GM23338 (cell line): Measurements from ENCODE around the gene PLPP7. TPM values are rescaled to one million over a fixed set of nuclear protein-coding genes. Genes with fewer than 3 reads are reported as not detected.

Source experiments
- ATAC-seq: fragments of 200-7000 bp; cut with Tn5 transposase; 3 replicates; pipeline ENCODE4 v1.9.1; 2020
- DNase-seq: peaks from one replicate; pipeline ENCODE4 v3.0.0-alpha.2; 2015; ENCODE audit warnings: low spot score
- H2AFZ ChIP-seq: fragments of 200-600 bp; sonication (generic); 2 replicates; pipeline ENCODE4 v1.8.0; 2016; ENCODE audit warnings: antibody characterized with exemption, mild to moderate bottlenecking, moderate library complexity
- H3F3A ChIP-seq: fragments of 200-600 bp; sonication (generic); replicated peaks from 2 replicates; pipeline ENCODE4 v1.8.0; 2017; ENCODE audit warnings: antibody characterized with exemption, mixed run types, low read depth
- H3K27ac ChIP-seq: fragments of 200-600 bp; sonication (generic); 2 replicates; pipeline ENCODE4 v1.6.1; 2016; ENCODE audit warnings: low read depth
- H3K27me3 ChIP-seq: fragments of 200-600 bp; sonication (generic); 2 replicates; pipeline ENCODE4 v1.8.0; 2016; ENCODE audit warnings: mild to moderate bottlenecking, mixed run types, moderate library complexity; ENCODE audit not compliant: insufficient read depth
- H3K36me3 ChIP-seq: fragments of 200-600 bp; sonication (generic); 2 replicates; pipeline ENCODE4 v1.8.0; 2016; ENCODE audit warnings: mild to moderate bottlenecking; ENCODE audit not compliant: insufficient read depth
- H3K4me1 ChIP-seq: fragments of 200-600 bp; sonication (generic); 2 replicates; pipeline ENCODE4 v1.8.0; 2016; ENCODE audit warnings: mild to moderate bottlenecking, moderate library complexity; ENCODE audit not compliant: insufficient read depth
- H3K4me2 ChIP-seq: fragments of 200-600 bp; sonication (generic); 2 replicates; pipeline ENCODE4 v1.7.1; 2017; ENCODE audit warnings: mixed run types
- H3K4me3 ChIP-seq: fragments of 200-600 bp; sonication (generic); 2 replicates; pipeline ENCODE4 v1.6.1; 2016; ENCODE audit warnings: mixed run types
- H3K79me2 ChIP-seq: fragments of 200-600 bp; sonication (generic); replicated peaks from 2 replicates; pipeline ENCODE4 v1.8.0; 2017; ENCODE audit warnings: mild to moderate bottlenecking; ENCODE audit not compliant: insufficient read depth
- H3K9me2 ChIP-seq: fragments of 200-600 bp; sonication (generic); 2 replicates; pipeline ENCODE4 v1.8.0; 2017; ENCODE audit not compliant: insufficient read depth
- H4K20me1 ChIP-seq: fragments of 200-600 bp; sonication (generic); replicated peaks from 2 replicates; pipeline ENCODE4 v1.8.0; 2017; ENCODE audit warnings: mild to moderate bottlenecking; ENCODE audit not compliant: insufficient read depth
- H3K27ac Mint-ChIP-seq: 2 replicates; pipeline ENCODE4 v1.8.0; 2020; ENCODE audit warnings: inconsistent platforms, mild to moderate bottlenecking, moderate library complexity, mixed read lengths
- H3K27me3 Mint-ChIP-seq: 3 replicates; pipeline ENCODE4 v1.8.0; 2022; ENCODE audit warnings: low read depth, mild to moderate bottlenecking, moderate library complexity, mixed read lengths, inconsistent platforms; ENCODE audit not compliant: insufficient read depth, poor library complexity
- H3K36me3 Mint-ChIP-seq: 3 replicates; pipeline ENCODE4 v1.8.0; 2021; ENCODE audit warnings: low read depth, mild to moderate bottlenecking, inconsistent platforms, moderate library complexity, mixed read lengths
- H3K4me1 Mint-ChIP-seq: 3 replicates; pipeline ENCODE4 v1.8.0; 2020; ENCODE audit warnings: mild to moderate bottlenecking, inconsistent platforms, mixed read lengths
- H3K4me3 Mint-ChIP-seq: 3 replicates; pipeline ENCODE4 v1.8.0; 2021; ENCODE audit warnings: moderate library complexity, mild to moderate bottlenecking, inconsistent platforms, mixed read lengths
- H3K9me3 Mint-ChIP-seq: 3 replicates; pipeline ENCODE4 v1.8.0; 2020; ENCODE audit warnings: moderate library complexity, mild to moderate bottlenecking, inconsistent platforms, mixed read lengths
- CREB1 ChIP-seq: fragments of 250-450 bp; sonication (Bioruptor Pico); IDR thresholded peaks from 2 replicates; pipeline ENCODE4 v1.5.0; 2020; ENCODE audit warnings: low read depth, mild to moderate bottlenecking, moderate library complexity
- EZH2 ChIP-seq: fragments of 200-600 bp; sonication (generic); IDR thresholded peaks from one replicate; pipeline ENCODE4 v1.8.0; 2017; ENCODE audit warnings: antibody characterized with exemption, mild to moderate bottlenecking, low read depth; ENCODE audit not compliant: unreplicated experiment
- JUNB ChIP-seq: IDR thresholded peaks from one replicate; pipeline ENCODE4 v1.6.1; 2016; ENCODE audit warnings: antibody characterized with exemption; ENCODE audit not compliant: unreplicated experiment
- POLR2AphosphoS5 ChIP-seq: IDR thresholded peaks from 2 replicates; pipeline ENCODE4 v1.6.1; 2016; ENCODE audit warnings: antibody characterized with exemption, low read depth
- STAT1 ChIP-seq: IDR thresholded peaks from one replicate; pipeline ENCODE4 v1.6.1; 2016; ENCODE audit warnings: antibody characterized with exemption; ENCODE audit not compliant: unreplicated experiment
- ZNF114 ChIP-seq: fragments of 250-450 bp; sonication (Bioruptor Pico); IDR thresholded peaks from 2 replicates; pipeline ENCODE4 v1.5.0; 2020; ENCODE audit warnings: mild to moderate bottlenecking, moderate library complexity
- polyA plus RNA-seq: library from polyadenylated mRNA; unstranded; fragments of >200 nt; fragmentation: Nextera tagmentation; extraction: Ambion mirVana; gene quantifications from 2 replicates; pipeline ENCODE4 v1.2.1, GENCODE V29; 2016
- total RNA-seq: library from RNA; depleted of rRNA; stranded (reverse); fragments of >200 nt; shearing (Covaris generic); gene quantifications from 2 replicates; pipeline ENCODE4 v1.2.3, GENCODE V29; 2014
- TF ChIP-seq, protein P1 (sequence below): fragments of 250-450 bp; sonication (Bioruptor Pico); IDR thresholded peaks from 2 replicates; pipeline ENCODE4 v1.5.0; 2020; ENCODE audit warnings: mild to moderate bottlenecking, moderate library complexity
- TF ChIP-seq, protein P2 (sequence below), 2 experiments: fragments of 200-600 bp in 1 of 2; sonication (generic) in 1 of 2; conservative IDR thresholded peaks; 2 replicates each; pipeline versions ENCODE4 v1.5.1 to v1.6.1; 2016 to 2017; ENCODE audit warnings: antibody characterized with exemption in 2 of 2, low read depth in 2 of 2, mild to moderate bottlenecking in 2 of 2, moderate library complexity in 1 of 2
- TF ChIP-seq, protein P3 (sequence below): IDR thresholded peaks from 2 replicates; pipeline ENCODE4 v1.6.1; 2016; ENCODE audit warnings: antibody characterized with exemption

The PLPP7 gene
- total and polyA plus RNA-seq, 2 experiments from 2014 or later: 1.6 to 2.4 TPM

DNA sequence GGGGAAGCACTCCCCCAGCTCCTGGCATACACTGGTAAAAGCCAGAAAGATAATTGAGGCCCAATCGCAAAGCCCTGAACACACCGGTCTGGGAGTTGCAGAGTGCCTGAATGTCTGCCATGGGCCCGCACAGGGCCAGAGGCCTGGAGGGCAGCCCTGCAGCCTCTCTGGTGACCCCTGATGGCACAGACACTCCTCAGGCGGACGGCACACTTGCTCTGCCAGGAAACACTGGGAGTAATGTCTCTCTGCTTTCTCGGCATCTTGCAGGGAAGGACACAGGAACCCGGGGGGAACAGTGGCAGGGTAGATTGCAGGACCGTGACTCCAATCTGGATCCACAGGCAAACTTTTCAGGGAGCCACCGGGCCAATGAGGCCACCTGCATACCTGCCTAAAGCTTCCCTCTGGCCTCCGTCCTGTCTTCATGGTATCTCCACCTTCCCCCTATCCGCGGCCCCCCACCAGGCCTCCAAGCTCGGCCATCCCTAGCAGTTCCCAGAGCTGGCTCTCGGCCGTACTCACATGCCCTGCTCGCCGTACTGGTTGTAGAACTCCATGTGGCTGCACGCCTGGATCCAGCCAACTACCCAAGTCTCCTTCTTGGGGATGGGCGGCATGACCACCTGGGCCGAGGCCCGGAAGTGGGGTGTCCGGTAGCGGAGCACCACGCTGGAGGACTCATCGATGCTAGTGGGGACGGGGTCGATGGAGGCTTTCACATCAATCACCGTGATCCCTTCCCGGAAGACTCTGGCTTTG lies 14.0 kb upstream of the PLPP7 start:
- TF ChIP-seq STAT1 (no peak), ZNF114 (no peak), EZH2 (no peak), CREB1 (CRISPR knock-in tag) (no peak), POLR2AphosphoS5 (no peak), JUNB (no peak)
- TF ChIP-seq, protein P1, sequence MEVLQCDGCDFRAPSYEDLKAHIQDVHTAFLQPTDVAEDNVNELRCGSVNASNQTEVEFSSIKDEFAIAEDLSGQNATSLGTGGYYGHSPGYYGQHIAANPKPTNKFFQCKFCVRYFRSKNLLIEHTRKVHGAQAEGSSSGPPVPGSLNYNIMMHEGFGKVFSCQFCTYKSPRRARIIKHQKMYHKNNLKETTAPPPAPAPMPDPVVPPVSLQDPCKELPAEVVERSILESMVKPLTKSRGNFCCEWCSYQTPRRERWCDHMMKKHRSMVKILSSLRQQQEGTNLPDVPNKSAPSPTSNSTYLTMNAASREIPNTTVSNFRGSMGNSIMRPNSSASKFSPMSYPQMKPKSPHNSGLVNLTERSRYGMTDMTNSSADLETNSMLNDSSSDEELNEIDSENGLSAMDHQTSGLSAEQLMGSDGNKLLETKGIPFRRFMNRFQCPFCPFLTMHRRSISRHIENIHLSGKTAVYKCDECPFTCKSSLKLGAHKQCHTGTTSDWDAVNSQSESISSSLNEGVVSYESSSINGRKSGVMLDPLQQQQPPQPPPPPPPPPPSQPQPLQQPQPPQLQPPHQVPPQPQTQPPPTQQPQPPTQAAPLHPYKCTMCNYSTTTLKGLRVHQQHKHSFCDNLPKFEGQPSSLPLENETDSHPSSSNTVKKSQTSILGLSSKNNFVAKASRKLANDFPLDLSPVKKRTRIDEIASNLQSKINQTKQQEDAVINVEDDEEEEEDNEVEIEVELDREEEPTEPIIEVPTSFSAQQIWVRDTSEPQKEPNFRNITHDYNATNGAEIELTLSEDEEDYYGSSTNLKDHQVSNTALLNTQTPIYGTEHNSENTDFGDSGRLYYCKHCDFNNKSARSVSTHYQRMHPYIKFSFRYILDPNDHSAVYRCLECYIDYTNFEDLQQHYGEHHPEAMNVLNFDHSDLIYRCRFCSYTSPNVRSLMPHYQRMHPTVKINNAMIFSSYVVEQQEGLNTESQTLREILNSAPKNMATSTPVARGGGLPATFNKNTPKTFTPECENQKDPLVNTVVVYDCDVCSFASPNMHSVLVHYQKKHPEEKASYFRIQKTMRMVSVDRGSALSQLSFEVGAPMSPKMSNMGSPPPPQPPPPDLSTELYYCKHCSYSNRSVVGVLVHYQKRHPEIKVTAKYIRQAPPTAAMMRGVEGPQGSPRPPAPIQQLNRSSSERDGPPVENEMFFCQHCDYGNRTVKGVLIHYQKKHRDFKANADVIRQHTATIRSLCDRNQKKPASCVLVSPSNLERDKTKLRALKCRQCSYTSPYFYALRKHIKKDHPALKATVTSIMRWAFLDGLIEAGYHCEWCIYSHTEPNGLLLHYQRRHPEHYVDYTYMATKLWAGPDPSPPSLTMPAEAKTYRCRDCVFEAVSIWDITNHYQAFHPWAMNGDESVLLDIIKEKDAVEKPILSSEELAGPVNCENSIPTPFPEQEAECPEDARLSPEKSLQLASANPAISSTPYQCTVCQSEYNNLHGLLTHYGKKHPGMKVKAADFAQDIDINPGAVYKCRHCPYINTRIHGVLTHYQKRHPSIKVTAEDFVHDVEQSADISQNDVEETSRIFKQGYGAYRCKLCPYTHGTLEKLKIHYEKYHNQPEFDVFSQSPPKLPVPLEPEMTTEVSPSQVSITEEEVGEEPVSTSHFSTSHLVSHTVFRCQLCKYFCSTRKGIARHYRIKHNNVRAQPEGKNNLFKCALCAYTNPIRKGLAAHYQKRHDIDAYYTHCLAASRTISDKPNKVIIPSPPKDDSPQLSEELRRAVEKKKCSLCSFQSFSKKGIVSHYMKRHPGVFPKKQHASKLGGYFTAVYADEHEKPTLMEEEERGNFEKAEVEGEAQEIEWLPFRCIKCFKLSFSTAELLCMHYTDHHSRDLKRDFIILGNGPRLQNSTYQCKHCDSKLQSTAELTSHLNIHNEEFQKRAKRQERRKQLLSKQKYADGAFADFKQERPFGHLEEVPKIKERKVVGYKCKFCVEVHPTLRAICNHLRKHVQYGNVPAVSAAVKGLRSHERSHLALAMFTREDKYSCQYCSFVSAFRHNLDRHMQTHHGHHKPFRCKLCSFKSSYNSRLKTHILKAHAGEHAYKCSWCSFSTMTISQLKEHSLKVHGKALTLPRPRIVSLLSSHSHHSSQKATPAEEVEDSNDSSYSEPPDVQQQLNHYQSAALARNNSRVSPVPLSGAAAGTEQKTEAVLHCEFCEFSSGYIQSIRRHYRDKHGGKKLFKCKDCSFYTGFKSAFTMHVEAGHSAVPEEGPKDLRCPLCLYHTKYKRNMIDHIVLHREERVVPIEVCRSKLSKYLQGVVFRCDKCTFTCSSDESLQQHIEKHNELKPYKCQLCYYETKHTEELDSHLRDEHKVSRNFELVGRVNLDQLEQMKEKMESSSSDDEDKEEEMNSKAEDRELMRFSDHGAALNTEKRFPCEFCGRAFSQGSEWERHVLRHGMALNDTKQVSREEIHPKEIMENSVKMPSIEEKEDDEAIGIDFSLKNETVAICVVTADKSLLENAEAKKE (CRISPR knock-in tag): no peak
- TF ChIP-seq, protein P2, sequence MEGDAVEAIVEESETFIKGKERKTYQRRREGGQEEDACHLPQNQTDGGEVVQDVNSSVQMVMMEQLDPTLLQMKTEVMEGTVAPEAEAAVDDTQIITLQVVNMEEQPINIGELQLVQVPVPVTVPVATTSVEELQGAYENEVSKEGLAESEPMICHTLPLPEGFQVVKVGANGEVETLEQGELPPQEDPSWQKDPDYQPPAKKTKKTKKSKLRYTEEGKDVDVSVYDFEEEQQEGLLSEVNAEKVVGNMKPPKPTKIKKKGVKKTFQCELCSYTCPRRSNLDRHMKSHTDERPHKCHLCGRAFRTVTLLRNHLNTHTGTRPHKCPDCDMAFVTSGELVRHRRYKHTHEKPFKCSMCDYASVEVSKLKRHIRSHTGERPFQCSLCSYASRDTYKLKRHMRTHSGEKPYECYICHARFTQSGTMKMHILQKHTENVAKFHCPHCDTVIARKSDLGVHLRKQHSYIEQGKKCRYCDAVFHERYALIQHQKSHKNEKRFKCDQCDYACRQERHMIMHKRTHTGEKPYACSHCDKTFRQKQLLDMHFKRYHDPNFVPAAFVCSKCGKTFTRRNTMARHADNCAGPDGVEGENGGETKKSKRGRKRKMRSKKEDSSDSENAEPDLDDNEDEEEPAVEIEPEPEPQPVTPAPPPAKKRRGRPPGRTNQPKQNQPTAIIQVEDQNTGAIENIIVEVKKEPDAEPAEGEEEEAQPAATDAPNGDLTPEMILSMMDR (conservative IDR thresholded peaks at IDR 0.05; ENCODE audit: low read depth in 2 of 2): peak; percentile 36 to 62
- TF ChIP-seq, protein P3, sequence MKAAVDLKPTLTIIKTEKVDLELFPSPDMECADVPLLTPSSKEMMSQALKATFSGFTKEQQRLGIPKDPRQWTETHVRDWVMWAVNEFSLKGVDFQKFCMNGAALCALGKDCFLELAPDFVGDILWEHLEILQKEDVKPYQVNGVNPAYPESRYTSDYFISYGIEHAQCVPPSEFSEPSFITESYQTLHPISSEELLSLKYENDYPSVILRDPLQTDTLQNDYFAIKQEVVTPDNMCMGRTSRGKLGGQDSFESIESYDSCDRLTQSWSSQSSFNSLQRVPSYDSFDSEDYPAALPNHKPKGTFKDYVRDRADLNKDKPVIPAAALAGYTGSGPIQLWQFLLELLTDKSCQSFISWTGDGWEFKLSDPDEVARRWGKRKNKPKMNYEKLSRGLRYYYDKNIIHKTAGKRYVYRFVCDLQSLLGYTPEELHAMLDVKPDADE: no peak
- peak; percentile 72 for DNase-seq
- no peaks in the 10 kb centered on the region for H4K20me1 ChIP-seq
- H3K4me2 ChIP-seq: peak overlapping the region; percentile 83
- Mint-ChIP-seq H3K36me3 (no peaks in the 10 kb centered on the region), H3K27me3 (peaks cover 27% of the 10 kb centered on the region), H3K27ac (no peak overlapping the region), H3K4me1 (peaks cover 30% of the 10 kb centered on the region), H3K4me3 (peak overlapping the region; percentile 63), H3K9me3 (no peaks in the 10 kb centered on the region)
- H3K9me2 ChIP-seq: no peaks in the 10 kb centered on the region
- H2AFZ ChIP-seq: no peak overlapping the region; the same call in 1 of the 2 replicates
- H3K36me3 ChIP-seq: no peaks in the 10 kb centered on the region
- ATAC-seq: peak; percentile 64
- H3F3A ChIP-seq: peaks cover 14% of the 10 kb centered on the region; the same call in 1 of the 2 replicates
- H3K4me1 ChIP-seq: peaks cover 7% of the 10 kb centered on the region; the same call in 1 of the 2 replicates
- peaks cover 18% of the 10 kb centered on the region for H3K27me3 ChIP-seq
- H3K4me3 ChIP-seq: peak overlapping the region; percentile 73; the same call in 1 of the 2 replicates
- H3K79me2 ChIP-seq: no peaks in the 10 kb centered on the region
- no peak overlapping the region for H3K27ac ChIP-seq
